ENCODE data around the gene TRIM58.

TRIM58 gene

DNA sequence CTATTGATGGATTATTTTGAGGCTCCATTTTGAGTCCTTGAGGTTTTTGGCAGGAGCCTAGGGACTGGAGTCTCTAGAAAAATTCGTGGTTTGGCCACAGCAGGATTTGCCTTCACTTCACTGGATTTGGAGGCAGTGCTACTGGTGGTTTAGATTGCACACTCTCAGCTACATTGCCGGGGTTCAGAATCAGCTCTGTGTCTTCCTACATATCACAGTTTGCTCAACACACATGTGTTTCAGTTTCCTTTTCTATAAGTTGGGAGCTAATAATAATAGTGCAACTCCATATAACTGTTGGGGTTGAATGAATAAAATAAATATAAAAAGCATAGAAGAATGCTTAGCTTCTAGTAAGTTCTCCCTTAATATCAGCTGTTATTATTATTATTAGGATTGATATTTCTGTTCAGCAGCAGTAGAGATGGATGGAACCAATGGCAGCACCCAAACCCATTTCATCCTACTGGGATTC is 38.2 kb downstream of the TRIM58 start, which contains the start of gene OR2W3:
Gene OR2W3 (plus strand): TSS at position 425 of the 475 bp plus-strand sequence. CDS start 0 bp downstream, at position 425.
- DNase-seq = no peak

DNA sequence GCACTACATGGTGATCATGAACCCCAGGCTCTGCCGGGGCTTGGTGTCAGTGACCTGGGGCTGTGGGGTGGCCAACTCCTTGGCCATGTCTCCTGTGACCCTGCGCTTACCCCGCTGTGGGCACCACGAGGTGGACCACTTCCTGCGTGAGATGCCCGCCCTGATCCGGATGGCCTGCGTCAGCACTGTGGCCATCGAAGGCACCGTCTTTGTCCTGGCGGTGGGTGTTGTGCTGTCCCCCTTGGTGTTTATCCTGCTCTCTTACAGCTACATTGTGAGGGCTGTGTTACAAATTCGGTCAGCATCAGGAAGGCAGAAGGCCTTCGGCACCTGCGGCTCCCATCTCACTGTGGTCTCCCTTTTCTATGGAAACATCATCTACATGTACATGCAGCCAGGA is 39.0 kb downstream of the TRIM58 start:
- DNase-seq = no peak

DNA sequence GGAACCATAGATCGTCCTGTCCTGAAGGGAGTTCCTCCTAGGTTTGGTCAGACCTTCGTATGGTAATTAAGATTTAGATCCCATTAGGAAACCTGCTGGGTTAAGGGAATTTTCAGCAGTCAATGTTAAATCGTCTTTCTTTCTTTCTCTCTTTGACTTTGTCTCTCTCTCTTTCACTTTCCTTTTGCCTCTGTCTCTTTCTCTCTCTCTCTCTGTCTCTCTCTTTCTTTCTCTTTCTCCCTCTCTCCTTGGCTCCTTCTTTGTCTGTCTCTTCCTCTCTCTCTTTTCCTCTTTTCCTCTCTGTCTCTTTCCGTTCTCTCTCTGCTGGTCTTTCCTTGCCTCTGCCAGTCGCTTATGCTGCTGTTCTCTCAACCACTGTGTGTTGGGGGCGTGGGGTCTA is 47.1 kb downstream of the TRIM58 start:
- no peak for DNase-seq

DNA sequence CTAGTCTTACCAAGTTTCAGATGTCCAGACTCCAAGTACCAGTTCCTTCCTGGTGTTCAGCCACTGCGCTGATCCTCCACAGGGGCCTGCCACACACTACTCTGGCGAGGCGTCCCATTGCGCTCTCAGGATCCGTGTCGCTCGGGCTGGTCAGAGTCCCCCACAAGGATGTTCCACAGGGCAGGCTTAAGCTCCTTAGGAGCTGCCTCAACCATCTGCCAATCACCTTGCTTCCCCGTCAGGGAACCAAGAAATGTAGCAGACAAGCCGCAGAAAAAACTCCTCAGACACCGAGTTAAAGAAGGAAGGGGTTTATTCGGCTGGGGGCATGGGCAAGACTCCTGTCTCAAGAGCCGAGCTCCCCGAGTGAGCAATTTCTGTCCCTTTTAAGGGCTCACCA is 48.2 kb downstream of the TRIM58 start:
- no peak for DNase-seq

DNA sequence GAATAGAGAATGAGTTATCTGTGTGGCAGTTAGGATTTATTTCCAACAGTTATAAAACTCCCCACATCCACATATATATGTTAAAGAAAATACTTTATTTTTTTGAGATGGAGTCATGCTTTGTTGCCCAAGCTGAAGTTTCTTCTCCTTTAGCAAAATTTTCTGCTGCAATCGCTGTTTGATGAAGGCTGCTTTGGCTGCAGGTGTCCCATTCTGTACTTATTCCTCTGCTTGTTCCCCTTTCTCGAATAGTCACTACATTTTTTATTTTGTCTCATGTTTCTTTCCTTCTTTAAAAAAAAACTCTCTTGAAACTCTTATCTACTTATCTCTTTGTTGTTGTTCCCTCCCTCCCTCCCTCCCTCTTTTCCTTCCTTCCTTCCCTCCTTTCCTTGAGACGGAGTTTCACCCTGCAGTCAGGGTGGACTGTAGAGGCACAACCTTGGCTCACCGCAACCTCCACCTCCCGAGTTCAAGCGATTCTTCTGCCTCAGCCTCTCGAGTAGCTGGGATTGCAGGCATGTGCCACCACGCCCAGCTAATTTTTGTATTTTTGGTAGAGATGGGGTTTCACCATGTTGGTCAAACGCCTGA is 49.0 kb downstream of the TRIM58 start:
- DNase-seq = no peak

DNA sequence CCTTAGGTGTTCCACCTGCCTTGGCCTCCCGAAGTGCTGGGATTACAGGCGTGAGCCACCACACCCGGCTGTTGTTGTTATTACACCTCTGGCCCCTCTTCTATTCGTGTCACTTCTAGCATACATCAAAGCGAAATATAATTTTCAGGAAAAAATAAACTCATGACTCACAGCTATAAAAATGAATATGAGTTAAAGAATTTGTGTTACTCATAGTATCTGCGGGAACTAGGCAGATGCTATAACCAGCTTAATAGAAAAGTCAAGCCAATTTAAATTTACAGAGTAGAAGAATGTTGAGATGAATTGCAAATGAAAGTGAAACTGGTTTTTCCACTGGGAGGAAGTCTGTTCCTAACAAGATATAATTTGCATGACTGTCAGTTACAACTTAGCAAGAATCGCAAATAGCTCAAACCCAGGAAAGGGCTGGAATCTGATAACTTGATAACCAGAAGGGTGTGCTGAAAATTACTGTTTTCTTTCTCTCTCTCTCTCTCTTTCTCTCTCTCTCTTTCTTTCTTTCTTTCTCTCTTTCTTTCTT is 49.6 kb downstream of the TRIM58 start:
- DNase-seq = peak; percentile 3

DNA sequence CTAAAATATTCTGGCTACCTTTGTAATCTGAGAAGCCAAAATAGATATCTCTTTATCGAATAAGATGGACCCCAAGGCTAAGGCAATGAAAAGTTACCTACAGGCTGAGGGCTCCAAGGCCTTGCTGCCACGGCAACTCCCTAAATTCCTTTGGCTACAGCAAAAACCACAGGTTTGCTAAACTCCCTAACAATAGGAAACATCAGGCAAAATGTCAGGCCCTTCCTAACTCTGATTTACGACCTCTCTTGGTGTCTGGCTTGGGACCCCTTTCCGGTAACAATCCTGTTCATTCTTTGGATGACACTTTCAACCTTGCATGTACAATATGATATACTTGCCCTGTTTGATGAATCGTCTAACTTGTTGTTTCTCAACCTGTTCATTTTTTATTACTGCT is 51.8 kb downstream of the TRIM58 start:
- DNase-seq = no peak

DNA sequence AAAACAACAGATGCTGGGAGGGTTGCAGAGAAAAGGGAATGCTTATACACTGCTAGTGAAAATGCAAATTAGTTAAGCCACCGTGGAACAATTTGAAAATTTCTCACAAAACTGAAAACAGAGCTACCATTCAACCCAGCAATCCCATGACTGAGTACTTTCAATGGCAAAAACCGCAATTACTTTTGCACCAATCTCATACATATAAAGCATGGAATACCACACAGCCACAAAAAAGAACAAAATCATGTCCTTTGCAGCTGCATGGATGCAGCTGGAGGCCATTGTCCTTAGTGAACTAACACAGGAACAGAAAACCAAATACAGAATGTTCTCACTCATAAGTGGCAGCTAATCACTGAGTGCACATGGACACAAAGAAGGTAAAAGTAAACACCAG is 56.8 kb downstream of the TRIM58 start:
- DNase-seq = no peak

DNA sequence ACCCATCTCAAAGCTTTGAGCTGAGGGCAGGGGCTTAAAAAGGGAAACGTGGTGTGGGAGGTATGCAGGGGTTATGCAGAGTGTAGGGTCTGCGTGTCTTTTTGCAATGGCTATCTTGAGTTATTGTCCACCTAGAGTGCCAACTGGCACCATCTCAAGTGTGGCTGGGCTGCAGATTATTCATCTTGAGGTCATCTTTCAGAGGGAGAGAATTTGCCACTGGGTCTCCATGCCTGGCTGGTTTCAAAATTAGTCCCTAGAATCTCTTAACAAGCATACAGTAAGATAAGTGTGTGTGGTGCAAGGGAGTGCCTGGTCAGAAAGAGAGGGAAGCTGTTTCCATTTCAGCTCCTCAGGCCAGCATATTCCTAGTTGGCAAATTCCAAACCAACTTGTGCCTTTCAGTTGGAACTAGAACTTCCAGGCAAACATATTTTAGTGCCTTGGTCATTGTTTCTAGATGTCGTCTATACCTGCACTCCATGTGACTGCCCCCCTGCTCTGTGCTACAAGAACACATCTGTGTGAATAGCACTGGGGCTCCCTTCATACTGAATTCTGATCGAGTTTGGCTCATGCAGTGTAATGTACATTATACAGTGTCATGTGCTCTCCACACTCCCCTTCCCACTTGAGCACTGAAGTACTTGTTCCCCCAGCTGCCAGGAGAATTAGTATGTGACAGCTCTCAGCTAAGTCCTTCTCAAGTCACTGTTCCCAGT is 58.1 kb downstream of the TRIM58 start:
- DNase-seq = no peak

DNA sequence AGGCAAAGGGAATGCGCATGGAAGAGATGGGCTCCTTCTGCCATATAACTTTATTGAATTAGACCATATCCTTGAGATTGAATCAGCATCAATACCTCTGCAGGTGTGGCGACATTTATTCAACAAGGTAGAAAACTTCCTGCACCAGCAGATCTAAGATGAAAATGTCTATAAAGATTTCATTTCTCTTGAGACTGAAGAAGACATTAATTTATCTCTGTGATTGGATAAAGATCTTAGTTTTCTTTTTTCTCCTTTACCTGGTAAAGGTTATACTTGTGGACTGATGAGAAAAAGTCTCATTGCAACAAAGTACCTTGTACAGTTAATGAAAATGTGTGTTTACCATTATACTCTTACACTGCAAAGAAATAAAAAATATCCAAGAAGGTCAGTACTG is 63.0 kb downstream of the TRIM58 start, which contains the start of gene OR2T8:
Gene OR2T8 (plus strand): TSS at position 301 of the 400 bp plus-strand sequence. CDS start 766 bp downstream, outside the sequence.
- no peak for DNase-seq

DNA sequence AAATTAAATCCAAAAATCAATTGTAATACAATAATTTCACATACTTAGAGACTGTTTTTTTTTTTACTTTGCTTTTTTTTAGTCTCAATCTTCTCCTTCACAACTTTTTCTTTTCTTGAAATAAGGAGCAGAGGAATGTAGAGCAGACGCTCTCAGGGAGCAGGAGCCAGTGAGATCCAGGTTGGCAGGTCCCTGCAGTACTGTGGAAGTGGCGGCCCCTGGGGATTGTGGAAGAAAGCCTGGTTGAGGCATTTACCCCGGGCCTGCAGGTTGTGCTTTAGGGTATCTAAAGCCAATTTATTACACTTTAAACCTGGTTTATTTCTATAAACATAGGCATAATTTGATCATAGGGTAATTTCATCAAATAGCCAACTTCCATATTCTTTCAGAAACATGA is 67.0 kb downstream of the TRIM58 start:
- no peak for DNase-seq

DNA sequence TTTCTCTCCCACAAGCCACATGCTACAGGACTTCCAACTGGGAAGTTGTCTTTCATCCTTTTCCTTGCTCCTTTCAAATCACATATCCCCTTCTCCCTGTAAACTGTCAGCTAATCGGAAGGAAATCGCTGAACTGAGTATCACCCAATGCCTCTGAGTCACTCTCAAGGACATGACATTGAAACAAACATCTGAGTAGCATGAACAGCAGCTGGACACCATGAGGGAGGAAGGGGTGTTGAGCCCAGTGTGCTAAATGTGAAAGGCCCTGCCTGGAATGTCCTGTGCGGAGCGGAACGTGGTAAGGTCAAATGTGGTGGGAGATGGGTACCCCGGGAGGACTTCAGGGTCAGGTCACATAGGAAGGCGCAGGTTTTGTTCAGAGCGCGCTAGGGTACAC is 67.9 kb downstream of the TRIM58 start, which contains the start of gene OR2AJ1:
Gene OR2AJ1 (plus strand): TSS at position 22 of the 400 bp plus-strand sequence. CDS start 8,880 bp downstream, outside the sequence.
- DNase-seq = no peak
